ENCODE results near the gene PRKCE. TPM values are rescaled to one million over a fixed set of nuclear protein-coding genes. Genes with fewer than 3 reads are reported as not detected.
A peak's percentile ranks its signal among the peaks of the same experiment; 100 is the strongest.

Gene PRKCE
- total RNA-seq, 1 experiment from 2014 or later, result 4.4 TPM

DNA sequence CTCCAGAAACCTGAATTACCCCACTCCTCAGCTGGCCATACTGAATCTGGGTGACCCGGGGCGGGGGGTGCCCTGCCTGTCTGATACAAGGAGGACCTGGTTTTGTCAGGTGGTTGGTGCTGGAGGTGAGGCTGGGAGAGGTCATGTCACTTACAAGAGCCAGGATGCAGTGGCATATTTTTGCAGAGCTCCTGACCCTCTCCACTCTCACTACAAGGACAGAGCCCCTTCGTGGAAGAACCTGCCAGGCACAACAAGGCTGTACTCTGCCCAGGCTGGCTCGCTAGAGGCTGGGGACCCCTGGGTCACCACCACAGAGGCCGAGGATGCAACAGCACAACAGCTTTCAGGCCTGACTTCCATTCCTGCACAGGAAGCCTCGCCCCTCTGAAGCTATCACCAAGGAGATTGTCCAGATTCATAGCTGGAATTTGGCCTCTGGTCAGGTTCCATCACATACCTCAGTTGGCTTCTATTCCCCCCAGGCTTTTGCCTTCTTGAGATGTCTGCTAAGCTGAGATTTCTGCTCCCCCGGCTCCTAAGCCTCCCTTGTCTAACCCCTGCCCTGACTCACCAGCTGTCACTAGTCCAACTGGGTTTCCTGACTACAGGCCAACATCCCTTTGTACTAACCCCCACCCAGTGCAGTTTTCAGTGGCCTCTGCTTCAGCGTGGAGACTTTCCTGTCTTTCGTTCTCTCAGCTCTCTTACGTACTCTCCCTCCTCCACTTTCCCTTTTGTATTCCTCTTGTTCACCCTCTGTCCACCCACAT, 513.2 kb downstream of the PRKCE start:
- H3K36me3 ChIP-seq (ENCODE audit: control insufficient read depth, insufficient read depth, low read length), result no peaks in the 10 kb centered on the region
- BruUV-seq (replicated peaks), result TSS peak; percentile 33
- intact Hi-C loops (cut with micrococcal nuclease; ENCODE audit: unreplicated experiment), result loop anchor here (1.0 to 2.0 kb wide), 4 partner anchors 9 to 101 kb away; no protein-coding TSS in a partner anchor
- peak; percentile 74 to 89 for DNase-seq
- Mint-ChIP-seq H3K4me1 (ENCODE audit: low read depth, unreplicated experiment) (peaks cover 55% of the 10 kb centered on the region), H3K27me3 (ENCODE audit: insufficient read depth, unreplicated experiment) (no peaks in the 10 kb centered on the region), H3K36me3 (ENCODE audit: insufficient read depth, unreplicated experiment) (peaks cover 7% of the 10 kb centered on the region), H3K9me3 (ENCODE audit: unreplicated experiment) (no peaks in the 10 kb centered on the region), H3K27ac (ENCODE audit: unreplicated experiment) (peak overlapping the region; percentile 92), H3K4me3 (ENCODE audit: unreplicated experiment) (peak overlapping the region; percentile 37)
- H3K4me1 ChIP-seq, result peaks cover 56% of the 10 kb centered on the region
- CTCF ChIA-PET, result interaction anchor here (0.7 to 1.5 kb wide), 7 partner anchors 9 to 202 kb away, joined by 3 to 9 read pairs (median 4); no protein-coding TSS in a partner anchor
- TF ChIP-seq, protein P1, sequence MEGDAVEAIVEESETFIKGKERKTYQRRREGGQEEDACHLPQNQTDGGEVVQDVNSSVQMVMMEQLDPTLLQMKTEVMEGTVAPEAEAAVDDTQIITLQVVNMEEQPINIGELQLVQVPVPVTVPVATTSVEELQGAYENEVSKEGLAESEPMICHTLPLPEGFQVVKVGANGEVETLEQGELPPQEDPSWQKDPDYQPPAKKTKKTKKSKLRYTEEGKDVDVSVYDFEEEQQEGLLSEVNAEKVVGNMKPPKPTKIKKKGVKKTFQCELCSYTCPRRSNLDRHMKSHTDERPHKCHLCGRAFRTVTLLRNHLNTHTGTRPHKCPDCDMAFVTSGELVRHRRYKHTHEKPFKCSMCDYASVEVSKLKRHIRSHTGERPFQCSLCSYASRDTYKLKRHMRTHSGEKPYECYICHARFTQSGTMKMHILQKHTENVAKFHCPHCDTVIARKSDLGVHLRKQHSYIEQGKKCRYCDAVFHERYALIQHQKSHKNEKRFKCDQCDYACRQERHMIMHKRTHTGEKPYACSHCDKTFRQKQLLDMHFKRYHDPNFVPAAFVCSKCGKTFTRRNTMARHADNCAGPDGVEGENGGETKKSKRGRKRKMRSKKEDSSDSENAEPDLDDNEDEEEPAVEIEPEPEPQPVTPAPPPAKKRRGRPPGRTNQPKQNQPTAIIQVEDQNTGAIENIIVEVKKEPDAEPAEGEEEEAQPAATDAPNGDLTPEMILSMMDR (IDR thresholded peaks at IDR 0.05; ENCODE audit: insufficient read depth in 1 of 2, low read depth in 1 of 2, low read length in 1 of 2, severe bottlenecking in 1 of 2, unreplicated experiment in 1 of 2), result no peak
- H3K27me3 ChIP-seq (replicated peaks; ENCODE audit: control insufficient read depth, insufficient read depth, low read length), result no peaks in the 10 kb centered on the region
- H3K9me3 ChIP-seq, result no peaks in the 10 kb centered on the region
- H3K4me3 ChIP-seq (ENCODE audit: low read depth, low read length), result no peak overlapping the region
- POLR2A ChIA-PET, result interaction anchor here (0.6 to 1.7 kb wide), 2 partner anchors 9 to 42 kb away, joined by 4 to 14 read pairs; no protein-coding TSS in a partner anchor

DNA sequence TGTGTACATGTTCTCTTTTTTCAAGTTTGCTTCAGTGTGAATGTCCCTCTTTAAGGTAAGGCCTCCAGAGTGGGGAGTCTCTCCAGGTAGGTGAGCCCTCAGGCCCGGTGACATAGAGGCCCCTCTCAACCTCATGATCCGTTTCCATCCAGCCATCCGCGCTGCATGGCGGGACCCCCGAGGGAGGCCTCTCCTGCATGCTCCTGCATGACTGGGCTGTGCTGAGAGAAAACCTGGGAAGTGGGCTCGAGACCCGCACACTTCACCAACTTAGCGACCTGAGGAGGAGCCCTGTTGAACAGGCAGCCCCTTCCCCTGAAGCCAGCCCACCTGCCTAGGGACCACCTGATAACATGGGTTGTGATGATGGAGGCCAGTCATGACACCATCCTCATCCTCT, 514.4 kb downstream of the PRKCE start:
- ChIA-PET POLR2A (no interaction called here), CTCF (no interaction called here)
- no peaks in the 10 kb centered on the region for H3K36me3 ChIP-seq (ENCODE audit: control insufficient read depth, insufficient read depth, low read length)
- no peaks in the 10 kb centered on the region for H3K27me3 Mint-ChIP-seq (ENCODE audit: insufficient read depth, unreplicated experiment)
- H3K4me1 Mint-ChIP-seq (ENCODE audit: low read depth, unreplicated experiment), result peaks cover 64% of the 10 kb centered on the region
- H3K27me3 ChIP-seq (replicated peaks; ENCODE audit: control insufficient read depth, insufficient read depth, low read length), result no peaks in the 10 kb centered on the region
- no peak for DNase-seq
- no peaks in the 10 kb centered on the region for H3K9me3 ChIP-seq
- no TSS peak for BruUV-seq (replicated peaks)
- intact Hi-C loops (cut with micrococcal nuclease; ENCODE audit: unreplicated experiment), result loop anchor here (2.0 kb wide), 2 partner anchors 21 to 59 kb away; no protein-coding TSS in a partner anchor
- H3K9me3 Mint-ChIP-seq (ENCODE audit: unreplicated experiment), result no peaks in the 10 kb centered on the region
- H3K27ac Mint-ChIP-seq (ENCODE audit: unreplicated experiment), result peak overlapping the region; percentile 92
- TF ChIP-seq, protein P1 (IDR thresholded peaks at IDR 0.05; ENCODE audit: insufficient read depth in 1 of 2, low read depth in 1 of 2, low read length in 1 of 2, severe bottlenecking in 1 of 2, unreplicated experiment in 1 of 2), result no peak
- H3K4me3 ChIP-seq (ENCODE audit: low read depth, low read length), result no peak overlapping the region
- peaks cover 7% of the 10 kb centered on the region for H3K36me3 Mint-ChIP-seq (ENCODE audit: insufficient read depth, unreplicated experiment)
- no peak overlapping the region for H3K4me3 Mint-ChIP-seq (ENCODE audit: unreplicated experiment)
- H3K4me1 ChIP-seq, result peaks cover 61% of the 10 kb centered on the region

DNA sequence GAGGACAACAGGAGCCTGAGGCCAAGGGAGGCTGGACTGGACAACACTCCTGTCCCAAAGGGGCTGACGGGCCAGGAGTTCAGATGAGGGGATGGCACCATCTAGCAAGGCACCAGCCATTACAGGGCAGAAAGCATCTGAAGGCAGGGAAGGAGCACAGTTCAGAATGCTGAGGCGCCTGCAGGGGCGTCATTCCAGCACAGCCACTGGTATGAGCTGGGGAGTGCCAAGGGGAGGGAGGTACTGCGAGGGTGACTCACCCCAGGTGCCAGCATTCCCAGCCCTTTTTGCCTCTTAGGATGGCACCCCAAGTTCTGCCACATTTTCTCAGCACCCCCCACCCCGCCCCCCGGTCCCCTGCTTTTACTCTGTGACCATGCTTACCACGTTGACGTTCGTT, 515.9 kb downstream of the PRKCE start:
- Mint-ChIP-seq H3K36me3 (ENCODE audit: insufficient read depth, unreplicated experiment) (peaks cover 7% of the 10 kb centered on the region), H3K27me3 (ENCODE audit: insufficient read depth, unreplicated experiment) (no peaks in the 10 kb centered on the region), H3K4me3 (ENCODE audit: unreplicated experiment) (no peak overlapping the region), H3K27ac (ENCODE audit: unreplicated experiment) (no peak overlapping the region), H3K4me1 (ENCODE audit: low read depth, unreplicated experiment) (peaks cover 49% of the 10 kb centered on the region), H3K9me3 (ENCODE audit: unreplicated experiment) (no peaks in the 10 kb centered on the region)
- no TSS peak for BruUV-seq (replicated peaks)
- Histone ChIP-seq H3K4me1 (peaks cover 72% of the 10 kb centered on the region), H3K27me3 (replicated peaks; ENCODE audit: control insufficient read depth, insufficient read depth, low read length) (no peaks in the 10 kb centered on the region), H3K36me3 (ENCODE audit: control insufficient read depth, insufficient read depth, low read length) (no peaks in the 10 kb centered on the region), H3K4me3 (ENCODE audit: low read depth, low read length) (no peak overlapping the region), H3K9me3 (no peaks in the 10 kb centered on the region)
- POLR2A ChIA-PET, result no interaction called here
- TF ChIP-seq, protein P1 (IDR thresholded peaks at IDR 0.05; ENCODE audit: insufficient read depth in 1 of 2, low read depth in 1 of 2, low read length in 1 of 2, severe bottlenecking in 1 of 2, unreplicated experiment in 1 of 2), result no peak
- no peak for DNase-seq
- intact Hi-C loops (cut with micrococcal nuclease; ENCODE audit: unreplicated experiment), result no loop called here
- CTCF ChIA-PET, result no interaction called here

Data from Caco-2 (cell line).